WERI-Rb-1 (cell line): Measurements from ENCODE around the gene GALR1.
A peak's percentile ranks its signal among the peaks of the same experiment; 100 is the strongest.
"Not testable (repeated sequence)": the region's sequence is repeated elsewhere in the genome, so short reads cannot be mapped to it uniquely, and the experiment has no call there.

Experiments used
- DNase-seq: peaks from one replicate; pipeline ENCODE4 v3.0.0-alpha.2; 2020
- H3K27ac ChIP-seq: fragments of 250-450 bp; sonication (Bioruptor Pico); 2 replicates; pipeline ENCODE4 v1.5.1; 2020; ENCODE audit warnings: mild to moderate bottlenecking, moderate library complexity
- H3K27me3 ChIP-seq: fragments of 250-450 bp; sonication (Bioruptor Pico); 2 replicates; pipeline ENCODE4 v1.5.1; 2021; ENCODE audit warnings: mild to moderate bottlenecking, low read depth, moderate library complexity; ENCODE audit not compliant: insufficient read depth, severe bottlenecking
- H3K36me3 ChIP-seq: fragments of 250-450 bp; sonication (Bioruptor Pico); 2 replicates; pipeline ENCODE4 v1.5.1; 2020; ENCODE audit warnings: mild to moderate bottlenecking, moderate library complexity
- H3K4me3 ChIP-seq: 2 replicates; pipeline ENCODE4 v1.5.1; 2011; ENCODE audit warnings: low read depth, mild to moderate bottlenecking, control low read depth, low read length
- H3K9me3 ChIP-seq: fragments of 250-450 bp; sonication (Bioruptor Pico); 2 replicates; pipeline ENCODE4 v1.5.1; 2021; ENCODE audit warnings: mild to moderate bottlenecking, moderate library complexity; ENCODE audit not compliant: severe bottlenecking
- CTCF ChIP-seq: IDR thresholded peaks from 2 replicates; pipeline ENCODE4 v1.5.1; 2011; ENCODE audit warnings: low read depth, mild to moderate bottlenecking, control low read depth, inconsistent platforms, low read length

Gene GALR1

GRCh38 chr18:77268456-77268855, 18.8 kb downstream of the GALR1 start:
- Histone ChIP-seq H3K27me3 (no peaks in the 10 kb centered on the region), H3K9me3 (no peaks in the 10 kb centered on the region), H3K36me3 (no peaks in the 10 kb centered on the region), H3K27ac (no peak overlapping the region), H3K4me3 (no peak overlapping the region)
- DNase-seq = no peak
- no peak for TF ChIP-seq CTCF

DNA sequence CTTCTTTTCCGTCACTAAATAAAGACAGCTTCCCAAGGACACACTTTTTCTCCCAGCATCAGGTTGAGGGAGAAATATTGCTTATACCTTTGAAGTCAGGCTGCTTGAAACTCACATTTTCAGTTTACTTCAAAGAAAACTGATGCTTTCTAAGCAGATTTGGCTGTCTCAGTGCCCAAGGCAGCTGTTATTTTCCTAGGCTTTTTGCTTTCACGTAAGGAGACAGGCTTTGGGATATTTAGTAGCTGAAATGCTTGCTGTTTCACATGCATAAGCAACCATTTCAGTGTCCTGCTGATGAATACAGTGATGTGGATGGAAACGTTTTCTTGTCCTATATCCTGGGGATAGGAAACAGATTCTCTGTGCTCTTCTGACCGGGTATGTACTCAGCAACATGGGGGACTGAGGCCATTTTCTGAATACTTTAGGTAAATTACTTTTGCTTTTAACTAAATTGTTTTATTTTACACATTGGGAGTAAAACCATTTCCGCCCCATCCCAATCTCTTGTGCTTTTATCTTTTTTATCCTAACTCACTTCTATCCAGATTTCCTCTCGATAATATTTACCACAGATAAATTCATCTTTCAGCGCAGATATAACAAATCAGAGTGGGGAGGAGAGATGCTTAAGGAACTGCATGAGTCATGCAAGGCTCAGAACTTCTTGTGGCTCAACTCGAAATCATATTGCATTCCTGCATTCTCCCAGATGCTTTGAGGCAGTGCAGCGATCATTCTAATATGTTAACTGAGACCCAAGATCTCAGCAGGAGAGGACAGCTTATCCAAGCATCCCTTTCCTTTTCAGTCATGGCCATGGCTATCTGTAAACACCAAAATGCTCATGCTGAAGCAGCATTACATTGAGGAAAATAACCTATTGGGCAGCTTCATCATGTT, 22.2 kb downstream of the GALR1 start:
- DNase-seq = no peak
- H3K4me3 ChIP-seq = no peak overlapping the region

GRCh38 chr18:77290841-77291240, 41.2 kb downstream of the GALR1 start:
- peak; percentile 39 for DNase-seq
- not testable (repeated sequence) for H3K4me3 ChIP-seq, H3K9me3 ChIP-seq, H3K27me3 ChIP-seq, H3K27ac ChIP-seq, H3K36me3 ChIP-seq

More for the DNA sequence above, 22.2 kb downstream of the GALR1 start:
- H3K9me3 ChIP-seq = no peaks in the 10 kb centered on the region
- no peak for TF ChIP-seq CTCF
- H3K27ac ChIP-seq = no peak overlapping the region
- no peaks in the 10 kb centered on the region for H3K36me3 ChIP-seq
- no peaks in the 10 kb centered on the region for H3K27me3 ChIP-seq

DNA sequence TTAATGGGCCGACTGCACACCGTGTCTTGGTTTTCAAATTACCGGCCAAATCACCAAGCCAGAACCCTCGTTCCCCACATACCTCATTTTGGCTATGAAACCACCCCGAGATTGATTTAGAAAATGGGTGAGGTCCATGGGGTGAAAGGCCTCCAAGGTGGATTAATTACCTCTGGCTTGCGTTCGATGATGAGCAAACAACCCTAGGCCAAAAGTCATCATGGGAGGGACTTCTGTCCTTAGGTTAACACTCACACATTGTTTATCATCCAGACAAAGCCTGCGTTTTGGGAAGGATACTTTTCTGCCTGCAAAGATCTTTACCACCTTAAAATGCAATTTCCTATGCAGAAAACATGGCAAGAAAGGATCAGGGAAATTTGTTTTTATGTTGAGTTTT, 48.5 kb downstream of the GALR1 start:
- Histone ChIP-seq H3K27ac (no peak overlapping the region), H3K27me3 (no peaks in the 10 kb centered on the region), H3K36me3 (no peaks in the 10 kb centered on the region), H3K4me3 (no peak overlapping the region), H3K9me3 (no peaks in the 10 kb centered on the region)
- TF ChIP-seq CTCF = no peak
- DNase-seq = no peak

DNA sequence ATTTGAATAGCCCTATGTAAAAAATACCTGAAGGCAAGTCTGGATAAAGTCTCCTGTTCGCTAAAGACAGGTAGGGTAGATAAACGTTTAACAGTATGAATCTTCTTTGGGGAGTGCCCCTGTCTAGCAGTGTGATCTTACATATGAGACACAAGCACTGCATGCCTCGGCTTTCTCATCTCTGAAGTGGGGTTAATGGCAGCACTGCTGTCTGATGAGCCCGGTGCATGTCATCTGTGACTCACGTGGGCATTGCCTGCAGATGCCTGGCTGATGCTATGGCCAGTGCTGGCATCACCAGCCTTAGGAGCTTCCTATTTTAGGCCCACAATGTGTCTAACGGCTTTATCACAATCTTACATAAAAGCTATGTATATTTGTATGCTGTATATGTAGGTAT, 50.1 kb downstream of the GALR1 start:
- Histone ChIP-seq H3K27me3 (no peaks in the 10 kb centered on the region), H3K36me3 (no peaks in the 10 kb centered on the region), H3K27ac (no peak overlapping the region), H3K9me3 (no peaks in the 10 kb centered on the region), H3K4me3 (no peak overlapping the region)
- no peak for TF ChIP-seq CTCF
- DNase-seq = no peak

GRCh38 chr18:77300579-77300978, 50.9 kb downstream of the GALR1 start:
- Histone ChIP-seq H3K36me3 (no peaks in the 10 kb centered on the region), H3K27ac (no peak overlapping the region), H3K9me3 (no peaks in the 10 kb centered on the region), H3K27me3 (no peaks in the 10 kb centered on the region), H3K4me3 (no peak overlapping the region)
- DNase-seq = no peak
- TF ChIP-seq CTCF = no peak
